DMS79 (cell line): ENCODE results near the gene ELP4.

Source experiments
- DNase-seq: peaks from one replicate; lab custom pipeline; 2025; lab: John Stamatoyannopoulos, UW

Gene ELP4

DNA sequence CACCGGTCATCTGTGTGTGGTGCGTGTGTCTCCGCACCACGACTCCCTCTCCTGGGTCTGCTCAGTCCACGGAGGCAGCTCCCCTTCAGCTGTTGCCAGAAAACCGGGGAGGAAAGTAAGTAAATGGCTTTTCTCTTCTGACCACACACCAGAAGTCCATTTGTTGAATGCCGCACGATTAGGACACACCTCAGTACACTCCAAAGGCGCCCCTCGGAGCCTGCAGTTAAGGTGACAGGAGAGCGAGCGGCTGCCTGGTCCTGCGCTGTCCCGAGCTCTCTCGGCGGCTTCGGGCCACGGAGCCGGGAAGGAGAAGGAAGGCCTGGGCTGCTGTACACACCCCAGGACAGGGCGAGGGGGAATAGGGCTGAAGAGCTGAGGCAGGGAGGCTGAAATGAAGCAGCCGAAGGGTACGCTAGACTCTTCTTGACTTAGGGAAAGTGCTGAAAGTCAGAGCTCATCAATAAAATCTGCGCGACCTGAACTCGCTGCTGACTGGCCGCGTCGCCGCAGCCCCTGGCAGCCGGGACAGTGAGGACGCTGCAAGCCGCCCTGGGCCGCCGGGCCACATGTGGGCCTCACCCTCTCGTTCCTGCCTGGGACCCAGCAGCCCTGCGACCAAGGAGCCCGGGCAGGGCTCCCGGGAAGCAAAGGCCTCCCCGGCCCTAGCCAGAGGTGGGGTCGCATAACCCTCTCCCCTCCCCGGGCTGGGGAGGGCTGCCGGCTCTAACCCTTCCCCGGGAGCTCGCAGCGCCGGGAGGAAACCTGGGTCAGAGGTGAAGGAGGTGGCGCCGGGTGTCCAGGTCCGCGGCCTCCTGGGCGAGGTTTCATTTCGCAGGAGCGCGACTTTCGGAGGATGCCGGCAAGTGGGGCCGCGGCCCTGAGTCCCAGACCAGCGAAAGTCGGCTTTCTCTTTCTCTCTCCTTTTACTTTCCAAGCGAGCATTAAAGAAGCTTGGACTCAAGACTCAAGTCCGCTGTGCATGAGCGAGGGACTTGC, 303.1 kb downstream of the ELP4 start:
- no peak for DNase-seq

DNA sequence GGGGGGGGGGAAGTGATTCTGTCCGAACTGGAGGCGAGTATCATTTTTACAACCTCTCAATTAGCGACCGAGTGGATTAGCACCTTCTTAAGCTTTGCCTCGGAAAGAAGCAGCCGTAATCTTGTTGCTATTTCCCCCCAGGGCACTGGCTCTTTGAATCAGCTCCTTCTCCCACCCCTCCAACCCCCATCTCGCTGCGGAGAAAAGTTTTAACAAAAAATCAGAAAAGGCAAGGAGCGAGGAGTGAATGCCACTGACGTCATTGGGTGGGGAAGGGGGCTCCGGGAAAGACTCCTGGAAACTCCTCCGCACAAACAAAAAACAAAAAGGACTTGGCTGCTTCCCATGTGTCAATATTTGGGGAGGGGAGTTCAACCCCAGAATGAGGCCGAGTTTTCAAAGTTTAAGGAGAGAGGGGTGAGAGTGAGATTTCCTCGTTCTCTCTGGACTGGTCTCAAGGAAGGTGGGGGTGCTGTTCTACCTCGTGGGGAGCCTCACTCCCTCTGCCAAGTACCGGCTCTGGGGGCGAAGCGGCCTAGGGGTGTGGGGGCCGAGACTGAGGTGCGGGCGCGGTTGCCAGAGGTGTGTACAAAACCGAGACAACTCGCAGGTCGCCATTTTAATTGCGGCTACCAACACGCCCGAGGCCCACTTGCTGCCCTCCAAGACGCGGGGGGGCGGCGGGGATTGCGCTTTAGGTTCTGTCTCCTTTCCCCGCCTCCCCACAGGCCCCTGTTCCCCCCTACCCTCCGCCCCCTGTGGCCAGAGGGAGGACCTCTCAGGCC, 304.0 kb downstream of the ELP4 start:
- no peak for DNase-seq

DNA sequence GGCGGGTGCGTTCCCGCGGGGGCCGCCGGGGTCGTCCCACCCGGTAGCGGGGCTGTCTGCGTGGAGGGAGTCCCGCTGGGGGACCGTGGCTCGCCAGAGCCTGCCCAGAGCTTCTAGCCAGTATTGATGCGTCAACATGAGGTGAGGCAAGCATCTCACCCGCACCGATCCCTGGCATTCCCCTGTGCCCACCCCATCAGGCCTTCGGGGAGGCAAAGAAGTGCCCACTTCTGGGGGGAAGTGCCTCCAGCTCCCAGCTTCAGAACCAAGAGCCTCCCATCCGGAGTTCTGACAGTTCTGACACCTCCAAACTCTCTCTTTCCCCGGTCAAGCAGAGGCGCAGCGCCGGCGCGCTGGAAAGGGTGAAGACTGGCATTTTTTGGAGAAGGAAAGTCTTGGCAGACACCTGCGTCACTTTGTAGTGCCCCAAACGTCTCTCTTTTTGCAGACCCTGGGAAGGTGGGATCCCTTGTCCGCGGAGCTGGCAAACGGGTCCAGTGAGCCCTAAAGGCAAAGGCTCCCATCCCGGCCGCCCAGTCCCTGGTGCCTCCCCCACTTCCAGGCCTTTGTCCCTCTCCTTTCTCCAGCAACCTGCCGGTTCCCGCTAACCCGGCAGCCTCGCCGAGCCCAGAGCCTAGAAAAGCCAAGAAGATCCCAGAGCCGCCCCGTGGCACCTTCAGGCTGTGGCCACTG, 304.8 kb downstream of the ELP4 start:
- no peak for DNase-seq

DNA sequence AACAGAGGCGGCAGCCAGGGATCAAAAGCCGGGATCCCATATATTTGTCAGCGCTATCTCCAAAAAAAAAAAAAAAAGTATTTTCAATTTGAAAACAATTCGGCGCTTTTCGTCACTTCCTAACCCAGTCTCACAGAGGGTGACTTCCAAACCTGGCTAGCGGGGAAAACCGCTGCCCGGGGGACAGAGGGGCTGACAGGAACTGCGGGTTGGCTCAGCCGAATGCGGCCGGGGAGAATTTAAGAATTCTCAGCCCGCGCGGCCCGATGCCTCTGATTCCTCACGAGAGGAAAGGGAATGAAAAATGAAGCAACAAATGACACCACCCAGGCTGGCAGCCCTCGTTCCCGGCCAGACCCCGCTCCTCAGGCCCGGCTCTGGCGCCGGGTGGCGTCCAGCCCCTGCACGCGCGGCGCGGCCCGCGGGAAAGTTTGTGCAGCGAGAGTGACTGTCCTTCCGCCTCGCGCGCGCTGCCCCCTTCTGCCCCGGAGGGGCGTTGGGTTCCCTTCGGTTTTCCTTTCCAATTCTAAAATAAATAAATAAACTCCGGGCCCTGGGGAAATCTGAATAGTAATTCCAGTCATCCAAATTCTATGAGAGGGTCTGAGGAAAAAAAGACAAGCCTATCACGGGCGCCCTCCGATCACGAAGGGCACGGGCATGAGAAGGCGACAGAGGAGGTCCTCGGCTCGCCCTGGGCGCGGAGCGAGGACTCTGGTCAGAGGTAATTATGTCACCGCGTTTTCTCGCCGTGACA, 306.3 kb downstream of the ELP4 start:
- no peak for DNase-seq

DNA sequence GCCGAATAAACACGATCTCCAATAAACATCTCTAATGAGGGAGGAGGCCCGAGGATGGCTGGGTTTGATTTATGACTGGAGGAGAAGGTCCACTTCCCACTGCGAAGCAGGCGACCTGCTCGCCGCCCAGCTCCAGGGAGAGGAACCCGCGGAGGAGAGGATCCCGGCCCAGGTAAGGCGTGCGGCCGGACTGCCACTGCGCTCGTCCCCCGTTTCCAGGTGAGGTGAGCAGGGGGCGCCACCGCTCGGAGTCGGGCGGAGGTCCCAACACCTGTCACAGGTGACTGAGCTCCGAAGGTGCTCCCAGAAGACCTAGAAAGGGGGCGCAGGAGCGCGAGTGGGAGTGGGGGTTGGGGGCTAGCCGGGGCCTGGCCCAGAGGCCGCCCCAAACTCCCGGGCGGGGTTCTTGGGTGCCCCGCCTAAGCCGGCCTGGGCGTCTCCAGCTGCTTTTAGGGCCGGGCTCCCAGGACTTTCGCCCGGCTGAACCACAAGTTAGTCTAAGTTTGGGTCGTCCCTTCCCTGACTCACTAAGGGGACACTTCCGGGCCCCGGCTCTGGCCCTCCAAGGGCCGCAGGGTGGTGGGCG, 307.0 kb downstream of the ELP4 start:
- no peak for DNase-seq

DNA sequence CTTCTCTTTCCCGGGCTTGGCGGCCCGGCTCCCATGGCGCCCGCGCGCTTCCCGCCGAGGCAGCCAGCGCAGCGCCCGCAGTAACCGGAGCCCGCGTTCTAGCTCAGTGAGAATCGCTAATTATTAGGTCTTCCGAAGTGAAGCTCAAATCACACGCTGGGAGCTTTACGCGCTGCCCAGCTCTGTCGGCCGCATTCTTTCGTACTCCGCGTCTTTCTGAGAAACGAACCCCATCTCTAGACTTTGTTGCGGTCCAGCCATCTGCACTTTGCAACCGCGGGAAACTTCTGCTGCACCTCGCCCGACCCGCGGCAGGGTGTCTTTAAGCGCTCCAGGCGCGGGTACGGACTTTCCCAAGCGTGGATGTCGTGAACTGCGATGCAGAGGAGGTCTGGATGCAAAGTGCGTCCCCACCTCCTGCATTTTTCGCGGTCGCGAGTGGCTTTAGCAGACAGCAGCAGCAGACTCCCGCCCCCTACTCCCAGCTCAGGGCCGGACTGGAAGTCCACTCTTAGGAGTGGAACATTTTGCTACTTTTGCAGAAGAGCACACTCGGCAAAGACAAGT, 307.6 kb downstream of the ELP4 start:
- DNase-seq, result no peak

DNA sequence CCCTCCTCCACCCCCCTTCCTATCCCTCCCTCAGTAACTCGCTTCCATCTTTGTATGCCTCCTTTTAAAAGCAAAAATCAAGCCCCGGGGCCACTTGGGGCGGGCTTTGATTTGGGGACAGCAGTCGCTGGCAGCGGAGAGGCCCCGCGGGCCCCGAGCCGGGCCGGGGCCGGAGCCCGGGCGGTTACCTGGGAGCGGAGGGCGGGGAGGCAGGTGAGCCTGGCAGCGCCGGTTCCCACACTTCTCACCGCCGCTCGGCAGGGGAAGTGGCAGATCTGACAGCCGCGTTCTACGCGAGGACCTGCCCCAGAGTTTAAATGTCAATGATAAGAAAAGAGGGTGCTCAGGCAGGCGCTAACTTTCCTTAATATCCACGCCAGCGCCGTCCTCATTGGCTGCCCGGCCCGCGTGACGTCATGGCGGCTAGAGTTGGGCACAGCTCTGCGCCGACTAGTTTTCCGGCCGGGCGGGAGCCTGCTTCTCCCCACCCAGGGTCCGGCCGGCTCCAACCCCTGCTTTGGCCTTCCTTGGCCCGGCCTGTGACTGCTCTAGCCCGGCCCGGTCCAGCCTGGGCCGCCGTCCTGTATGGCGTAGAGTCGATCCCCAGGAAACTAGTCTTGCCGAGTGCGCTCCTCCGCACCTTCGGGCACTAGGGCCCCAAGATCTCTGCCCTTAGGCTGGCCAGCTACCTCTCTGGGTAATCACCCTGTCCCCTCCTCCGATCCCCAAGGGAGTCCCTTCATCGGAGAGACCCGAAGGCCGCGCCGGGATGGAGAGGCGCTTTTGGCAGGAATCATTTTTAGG, 308.3 kb downstream of the ELP4 start:
- DNase-seq, result no peak

DNA sequence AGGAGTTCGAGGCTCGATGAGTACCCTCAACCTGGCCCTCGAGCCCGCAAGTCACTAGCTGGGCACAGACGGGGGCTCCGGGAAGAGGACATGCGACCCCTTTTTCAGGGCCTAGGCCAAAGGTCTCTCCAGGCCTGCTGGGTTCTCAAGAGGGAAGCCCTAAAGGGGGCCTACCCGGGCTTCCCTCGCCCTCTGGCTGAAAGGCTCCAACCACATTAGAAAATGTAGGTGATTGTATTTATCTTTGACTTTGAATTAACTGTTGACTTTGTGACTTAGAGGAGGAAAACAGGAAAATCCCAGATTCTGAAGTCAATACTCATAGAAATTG, 308.8 kb downstream of the ELP4 start:
- no peak for DNase-seq

DNA sequence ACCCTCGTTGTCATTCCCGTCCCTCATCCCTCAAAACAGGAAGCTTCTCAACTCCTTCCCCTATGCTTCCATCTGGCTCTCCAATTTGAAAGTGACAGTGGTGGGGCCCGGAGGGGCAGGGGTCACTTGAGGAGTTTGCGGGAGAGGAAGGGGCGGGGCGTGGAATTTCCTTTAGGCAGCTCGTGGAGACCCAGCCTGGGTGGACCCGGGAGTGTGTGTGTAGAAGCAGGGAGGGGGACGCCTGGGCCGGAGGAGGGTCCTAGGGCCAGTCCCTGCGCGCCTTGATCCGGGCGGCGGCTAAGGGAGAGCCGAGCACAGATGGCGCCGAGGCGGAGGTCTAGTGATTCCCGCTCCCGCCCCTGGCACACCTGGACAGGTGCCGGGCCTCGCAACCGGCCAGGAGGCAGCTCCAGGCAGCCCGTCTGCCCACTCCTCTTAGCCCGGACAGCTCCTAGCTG, 309.3 kb downstream of the ELP4 start:
- DNase-seq, result no peak

DNA sequence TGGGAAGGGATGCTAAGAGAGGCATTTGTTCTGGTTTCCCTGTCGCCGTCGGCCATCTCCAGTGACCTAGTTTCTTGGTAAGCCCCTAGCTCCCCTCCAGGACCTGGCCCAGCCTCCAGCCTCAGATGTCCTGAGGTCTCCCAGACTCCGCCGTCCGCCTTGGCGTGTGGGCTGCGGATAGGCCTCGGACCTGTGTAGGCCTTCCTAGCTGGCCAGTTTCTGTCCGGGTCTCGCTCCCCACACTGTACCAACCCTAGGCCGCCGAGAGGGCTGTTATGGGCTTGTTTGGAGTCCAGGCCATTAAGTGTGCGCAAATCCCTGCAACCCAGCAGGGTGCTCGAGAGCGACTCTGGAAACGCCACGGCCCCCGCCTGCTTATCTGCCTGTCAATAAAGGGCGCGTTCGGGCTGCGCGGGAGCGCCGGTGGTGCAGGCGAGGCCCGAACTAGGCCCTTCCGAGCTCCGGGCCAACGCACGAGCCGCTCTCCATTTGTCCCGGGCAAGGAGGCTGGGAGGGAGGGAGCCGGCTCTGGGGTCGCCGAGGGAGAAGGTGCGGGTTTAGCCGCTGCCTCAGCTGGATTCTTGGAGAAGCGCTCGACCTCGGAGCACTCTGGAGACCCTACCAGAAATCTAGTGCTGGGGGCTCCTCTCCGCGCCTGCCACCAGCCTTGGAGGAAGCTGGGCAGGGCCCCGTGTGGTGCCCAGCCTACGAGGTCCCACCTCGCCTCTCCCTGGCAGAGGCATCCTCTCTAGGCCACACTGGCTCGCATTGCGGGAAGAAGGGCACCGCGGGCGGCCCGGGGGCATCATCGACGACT, 310.3 kb downstream of the ELP4 start:
- no peak for DNase-seq

DNA sequence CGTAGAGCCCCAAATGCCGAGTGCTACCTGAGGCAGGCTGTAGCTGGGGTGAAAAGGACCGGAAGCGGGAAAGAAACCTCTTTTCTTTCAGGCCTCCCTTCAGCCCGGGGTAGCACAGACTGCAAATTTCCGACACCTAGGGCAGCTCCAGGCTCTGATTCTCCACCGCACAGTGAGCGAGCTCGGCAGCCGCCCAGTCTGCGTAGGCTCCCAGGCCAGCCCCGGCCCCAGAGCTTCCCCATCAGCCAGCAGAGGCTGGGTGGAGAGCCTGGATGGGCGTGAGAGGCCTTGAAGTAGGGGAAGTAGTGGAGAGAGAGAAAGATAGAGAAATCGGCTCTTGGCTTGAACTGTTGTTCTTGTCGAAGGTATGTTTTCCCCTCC, 310.9 kb downstream of the ELP4 start:
- no peak for DNase-seq

DNA sequence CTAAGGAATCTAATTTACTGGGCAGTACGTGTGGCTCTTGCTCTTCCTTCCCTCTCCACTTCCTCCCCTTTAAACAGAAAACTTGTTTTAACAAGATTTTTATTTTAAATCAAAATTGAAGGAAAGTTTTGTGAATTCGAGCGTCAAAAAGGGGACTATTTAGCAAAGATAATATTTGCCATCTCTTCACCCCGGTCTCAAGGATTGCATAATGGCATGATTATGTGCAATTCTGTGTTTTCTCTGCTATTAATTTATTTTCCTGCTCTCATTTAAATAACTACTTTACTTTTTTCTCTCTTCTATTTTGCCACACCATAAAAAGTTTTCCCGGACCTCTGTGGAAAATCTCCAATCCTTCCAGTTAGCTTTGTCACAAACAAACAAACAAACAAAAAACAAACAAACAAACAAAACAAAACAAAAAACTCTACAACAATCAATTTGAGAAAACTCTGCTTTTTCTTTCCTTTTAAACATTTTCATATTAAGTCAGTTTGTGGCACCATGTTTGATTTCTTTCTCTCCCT, 311.7 kb downstream of the ELP4 start:
- DNase-seq, result no peak

DNA sequence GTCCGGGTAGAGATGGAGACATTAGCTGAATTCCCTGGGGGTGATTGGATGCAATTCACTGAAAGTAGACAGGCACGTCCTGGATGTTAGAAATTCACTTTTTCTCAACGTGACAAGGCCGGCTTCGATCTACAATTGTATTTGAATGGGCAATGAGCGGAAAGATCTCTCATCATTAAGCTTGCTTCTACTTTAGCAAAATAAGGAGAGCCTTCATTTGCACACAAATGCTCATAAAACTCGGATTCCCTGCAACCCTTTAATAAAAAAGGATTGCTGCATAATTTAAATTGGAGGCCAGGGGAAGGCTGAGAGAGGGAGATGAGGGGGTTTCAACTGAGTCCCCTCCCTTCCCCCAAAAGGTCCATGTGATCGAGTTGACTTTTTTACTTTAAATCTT, 312.2 kb downstream of the ELP4 start:
- no peak for DNase-seq

DNA sequence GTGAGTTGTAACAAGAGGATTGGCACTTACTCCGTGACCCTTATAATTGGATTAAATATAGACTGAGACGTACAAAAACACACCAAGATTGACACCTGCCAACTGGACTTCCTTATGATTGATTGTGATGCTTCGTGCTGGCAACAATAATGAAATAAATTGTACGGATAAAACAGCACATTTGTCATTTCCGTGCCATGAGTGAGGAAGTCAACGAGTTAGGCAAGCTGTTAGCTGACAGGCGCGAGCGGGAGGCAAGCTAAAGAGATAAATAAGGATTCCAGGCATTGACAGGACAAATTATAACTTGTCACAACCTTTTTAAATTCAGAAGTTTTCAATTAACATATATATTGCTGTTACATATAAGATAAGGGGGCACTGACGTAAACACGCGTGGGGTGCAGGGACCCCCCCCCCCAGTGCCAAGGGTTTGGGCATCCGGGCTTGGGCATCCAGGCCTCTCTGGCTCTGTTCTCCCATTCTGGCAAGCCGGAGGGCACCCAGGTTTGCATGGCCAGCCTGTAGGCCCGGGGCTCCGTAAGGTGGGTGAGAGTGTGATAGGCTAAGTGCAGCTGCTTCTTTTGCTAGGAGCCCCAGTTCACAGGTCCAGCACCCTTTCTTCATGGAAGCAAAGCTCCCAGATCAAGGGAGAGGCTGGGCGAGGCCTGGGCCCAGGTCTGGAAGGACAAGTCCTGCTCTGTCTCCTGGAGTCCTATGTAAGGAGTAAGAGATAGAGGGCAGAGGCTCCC, 312.8 kb downstream of the ELP4 start:
- DNase-seq, result no peak

DNA sequence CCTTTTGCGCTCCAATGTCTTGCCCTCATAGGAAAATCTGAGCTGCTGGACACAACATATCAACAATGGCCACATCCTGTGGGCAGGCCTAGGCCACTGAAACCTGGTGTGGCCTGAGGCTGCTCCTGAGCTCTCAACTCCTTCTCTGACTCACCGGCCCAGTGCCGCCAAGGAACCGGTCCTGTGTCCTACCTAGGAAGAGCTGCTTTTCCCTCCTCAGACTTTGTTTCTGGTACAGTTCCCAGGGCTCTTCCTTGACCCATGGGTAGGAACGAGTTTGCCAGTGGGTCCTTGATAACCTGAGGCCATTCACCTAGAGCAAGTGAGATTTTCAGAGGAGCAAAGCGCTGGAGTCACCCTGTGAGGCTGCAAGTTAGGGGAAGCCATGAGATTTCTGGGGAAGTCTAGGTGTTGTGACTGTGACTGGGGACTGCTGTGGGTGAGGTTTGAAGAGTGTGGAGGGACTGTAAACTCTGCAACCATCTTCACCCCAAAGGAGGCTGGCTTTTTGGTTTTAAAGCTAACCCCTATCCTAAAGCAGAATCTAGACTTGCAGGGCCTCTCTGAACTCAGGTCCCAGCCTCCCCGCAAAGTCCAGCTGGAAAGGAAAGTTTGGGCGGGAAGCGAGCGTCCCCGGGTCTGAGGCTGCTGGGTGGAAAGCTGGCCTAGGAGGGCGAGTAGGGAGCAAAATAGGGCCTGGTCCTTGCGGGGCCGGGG, 313.5 kb downstream of the ELP4 start:
- DNase-seq, result no peak

DNA sequence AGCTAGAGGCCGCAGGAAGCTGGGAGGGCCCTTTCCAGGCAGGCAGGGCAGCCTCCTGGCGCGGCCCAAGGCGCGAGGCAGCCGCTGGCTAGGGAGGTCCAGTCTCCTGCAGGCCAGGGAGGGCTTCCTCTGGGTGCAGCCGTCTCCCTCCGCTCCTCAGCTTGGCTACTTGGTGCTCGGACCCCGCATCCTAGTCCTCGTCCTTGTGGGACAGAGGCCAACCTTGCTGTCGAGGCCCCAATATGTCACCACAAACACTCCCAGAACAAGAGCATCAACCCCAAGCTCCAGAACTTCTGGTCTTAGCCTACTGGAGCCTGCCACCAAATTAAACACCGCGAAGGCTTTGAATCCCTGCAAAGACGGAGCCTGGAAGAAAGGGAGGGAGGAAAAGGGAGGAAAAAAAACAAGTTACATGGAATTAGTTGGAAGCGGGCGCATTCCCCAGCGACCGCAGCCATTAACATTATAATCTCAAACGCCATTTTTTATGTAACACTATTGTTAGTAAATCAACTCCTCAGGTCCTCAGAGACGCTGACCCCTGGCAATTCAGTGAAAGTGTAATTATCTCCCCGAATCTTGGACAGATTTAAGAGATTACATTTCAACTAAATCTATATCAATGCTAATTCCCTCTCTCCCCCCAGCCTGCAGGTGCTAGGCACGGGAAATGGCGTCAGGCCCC, 314.2 kb downstream of the ELP4 start:
- no peak for DNase-seq

DNA sequence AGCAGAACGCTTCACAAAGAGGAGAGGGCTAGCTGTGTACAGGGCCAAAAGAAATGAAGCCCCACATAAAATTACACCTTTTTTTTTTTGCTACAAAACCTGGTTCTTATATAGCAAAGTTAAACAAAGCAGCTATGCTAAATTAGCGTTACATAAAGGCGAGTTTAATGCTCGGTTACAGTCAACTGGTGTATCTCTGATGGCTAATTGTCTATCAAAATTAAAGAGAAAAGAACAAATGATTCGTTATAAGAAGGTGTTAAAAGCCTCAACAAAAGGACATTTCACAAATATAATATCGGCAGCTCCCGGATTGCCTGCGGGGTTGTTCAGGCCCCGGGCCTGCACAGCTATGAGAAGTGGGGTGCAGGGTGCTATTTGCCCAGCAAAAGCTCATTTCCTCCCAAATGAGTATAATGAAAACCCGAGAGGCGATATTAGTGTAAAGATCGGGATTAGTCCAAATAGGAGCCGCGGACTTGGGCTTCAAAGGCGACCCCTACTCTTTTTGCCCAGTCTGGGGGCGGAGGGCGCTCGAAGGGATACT, 314.8 kb downstream of the ELP4 start:
- no peak for DNase-seq
